Activated CD8-positive, alpha-beta T cell treated with anti-CD3 and anti-CD28 coated beads for 36 hours (primary cell): Measurements from ENCODE around the gene PAX4. TPM values are rescaled to one million over a fixed set of nuclear protein-coding genes. Genes with fewer than 3 reads are reported as not detected.

Experiments used
- ATAC-seq: fragments of 200-7000 bp; cut with Tn5 transposase; one replicate; pipeline ENCODE4 v1.10.0; 2021; ENCODE audit warnings: mild to moderate bottlenecking, moderate library complexity
- CTCF ChIA-PET: fragments of 350-600 bp; sonication (Branson Sonifier 250); formaldehyde crosslinking; loops from one replicate; lab custom pipeline; 2021; ENCODE audit warnings: antibody characterized with exemption; lab: Charles Lee
- POLR2A ChIA-PET: fragments of 350-600 bp; sonication (Branson Sonifier 250); formaldehyde crosslinking; loops from one replicate; lab custom pipeline; 2021; ENCODE audit warnings: antibody characterized with exemption; lab: Charles Lee
- DNase-seq: peaks from one replicate; pipeline ENCODE4 v3.0.0-alpha.2; 2020
- H3K27ac Mint-ChIP-seq: one replicate; pipeline ENCODE4 v1.8.0; 2021; ENCODE audit warnings: mild to moderate bottlenecking, mixed read lengths
- H3K27me3 Mint-ChIP-seq: one replicate; pipeline ENCODE4 v1.8.0; 2021; ENCODE audit warnings: mixed read lengths
- H3K36me3 Mint-ChIP-seq: one replicate; pipeline ENCODE4 v1.8.0; 2021; ENCODE audit warnings: low read depth, mixed read lengths
- H3K4me1 Mint-ChIP-seq: one replicate; pipeline ENCODE4 v1.8.0; 2021; ENCODE audit warnings: low read depth, mixed read lengths
- H3K4me3 Mint-ChIP-seq: one replicate; pipeline ENCODE4 v1.8.0; 2021; ENCODE audit warnings: mild to moderate bottlenecking, moderate library complexity, mixed read lengths
- H3K9me3 Mint-ChIP-seq: one replicate; pipeline ENCODE4 v1.8.0; 2021; ENCODE audit warnings: mixed read lengths
- CTCF ChIP-seq: fragments of 200-600 bp; IDR thresholded peaks from one replicate; pipeline ENCODE4 v1.8.0; 2022; ENCODE audit warnings: antibody characterized with exemption, mild to moderate bottlenecking
- intact Hi-C: fragments of 100-400 bp; cut with micrococcal nuclease; formaldehyde crosslinking; loops from one replicate; pipeline ENCODE4 v1.10.0; 2022
- total RNA-seq, 2 experiments: library from RNA; stranded (reverse); gene quantifications; one replicate each; pipeline ENCODE4 v1.2.3, GENCODE V29; 2021

PAX4 gene
- total RNA-seq, 2 experiments from 2014 or later, result not detected

- ATAC-seq (peak; percentile 86), DNase-seq (peak; percentile 95)
- ChIA-PET CTCF (interaction anchor here (0.6 to 2.5 kb wide), 7 partner anchors 20 to 624 kb away, joined by 3 to 10 read pairs (median 3); no protein-coding TSS in a partner anchor), POLR2A (interaction anchor here (1.0 to 1.9 kb wide), 4 partner anchors 53 to 193 kb away, joined by 3 to 11 read pairs (median 4); partner anchors contain the start of gene SND1)
- Mint-ChIP-seq H3K4me3 (peak within 1 kb of the TSS; percentile 87), H3K36me3 (peaks cover 22% of the 10 kb centered on the region), H3K4me1 (peaks cover 59% of the 10 kb centered on the region), H3K27ac (peak within 1 kb of the TSS; percentile 87), H3K9me3 (no peaks in the 10 kb centered on the region), H3K27me3 (no peaks in the 10 kb centered on the region)
- intact Hi-C loops, result no loop called here
- no peak for TF ChIP-seq CTCF
Observed at GRCh38 chr7:127585044-127585953, 32.6 kb downstream of the PAX4 start, which contains the start of gene GCC1. GCC1 (minus strand) TSS chr7:127585596; CDS start chr7:127585182, 414 bp downstream.

GRCh38 chr7:127584648-127585043 is 33.3 kb downstream of the PAX4 start:
- DNase-seq (no peak), ATAC-seq (no peak)
- Mint-ChIP-seq H3K4me1 (peaks cover 56% of the 10 kb centered on the region), H3K36me3 (peaks cover 22% of the 10 kb centered on the region), H3K27me3 (no peaks in the 10 kb centered on the region), H3K9me3 (no peaks in the 10 kb centered on the region), H3K27ac (peak overlapping the region; percentile 87), H3K4me3 (peak overlapping the region; percentile 87)
- POLR2A ChIA-PET, result interaction anchor here (0.6 to 1.9 kb wide), 2 partner anchors 67 to 448 kb away, joined by 4 to 11 read pairs; partner anchors contain the start of gene SND1
- no peak for TF ChIP-seq CTCF
- CTCF ChIA-PET, result interaction anchor here (1.1 to 2.5 kb wide), 5 partner anchors 44 to 625 kb away, joined by 3 to 10 read pairs (median 3); no protein-coding TSS in a partner anchor
- intact Hi-C loops, result no loop called here

- Mint-ChIP-seq H3K36me3 (peaks cover 26% of the 10 kb centered on the region), H3K4me1 (peaks cover 53% of the 10 kb centered on the region), H3K27ac (no peak overlapping the region), H3K27me3 (no peaks in the 10 kb centered on the region), H3K4me3 (no peak overlapping the region), H3K9me3 (no peaks in the 10 kb centered on the region)
- ChIA-PET CTCF (interaction anchor here (2.5 kb wide), 1 partner anchor 47 kb away, joined by 10 read pairs; no protein-coding TSS in a partner anchor), POLR2A (no interaction called here)
- no peak for ATAC-seq
- intact Hi-C loops, result no loop called here
- no peak for DNase-seq
- no peak for TF ChIP-seq CTCF
Observed at GRCh38 chr7:127582361-127582760, 35.6 kb downstream of the PAX4 start.

- no peak for ATAC-seq
- Mint-ChIP-seq H3K27me3 (no peaks in the 10 kb centered on the region), H3K36me3 (peaks cover 26% of the 10 kb centered on the region), H3K4me3 (no peak overlapping the region), H3K27ac (no peak overlapping the region), H3K4me1 (peaks cover 53% of the 10 kb centered on the region), H3K9me3 (no peaks in the 10 kb centered on the region)
- POLR2A ChIA-PET, result no interaction called here
- TF ChIP-seq CTCF, result no peak
- no peak for DNase-seq
- CTCF ChIA-PET, result interaction anchor here (0.9 to 1.2 kb wide), 3 partner anchors 47 to 555 kb away, joined by 3 to 4 read pairs (median 3); no protein-coding TSS in a partner anchor
- intact Hi-C loops, result no loop called here
Observed at GRCh38 chr7:127581716-127582115, 36.2 kb downstream of the PAX4 start.
